HL-60 (cell line): ENCODE results near the gene ABCA4.

Experiments used
- TF ChIP-seq, protein P1 (sequence below): IDR thresholded peaks from one replicate; pipeline ENCODE4 v1.5.1; 2011; ENCODE audit warnings: low read length, control low read depth, inconsistent platforms; ENCODE audit not compliant: insufficient read depth
- TF ChIP-seq, protein P2 (sequence below): IDR thresholded peaks from 2 replicates; pipeline ENCODE4 v1.6.1; 2012; ENCODE audit warnings: low read depth; ENCODE audit not compliant: insufficient replicate concordance

- TF ChIP-seq, protein P1, sequence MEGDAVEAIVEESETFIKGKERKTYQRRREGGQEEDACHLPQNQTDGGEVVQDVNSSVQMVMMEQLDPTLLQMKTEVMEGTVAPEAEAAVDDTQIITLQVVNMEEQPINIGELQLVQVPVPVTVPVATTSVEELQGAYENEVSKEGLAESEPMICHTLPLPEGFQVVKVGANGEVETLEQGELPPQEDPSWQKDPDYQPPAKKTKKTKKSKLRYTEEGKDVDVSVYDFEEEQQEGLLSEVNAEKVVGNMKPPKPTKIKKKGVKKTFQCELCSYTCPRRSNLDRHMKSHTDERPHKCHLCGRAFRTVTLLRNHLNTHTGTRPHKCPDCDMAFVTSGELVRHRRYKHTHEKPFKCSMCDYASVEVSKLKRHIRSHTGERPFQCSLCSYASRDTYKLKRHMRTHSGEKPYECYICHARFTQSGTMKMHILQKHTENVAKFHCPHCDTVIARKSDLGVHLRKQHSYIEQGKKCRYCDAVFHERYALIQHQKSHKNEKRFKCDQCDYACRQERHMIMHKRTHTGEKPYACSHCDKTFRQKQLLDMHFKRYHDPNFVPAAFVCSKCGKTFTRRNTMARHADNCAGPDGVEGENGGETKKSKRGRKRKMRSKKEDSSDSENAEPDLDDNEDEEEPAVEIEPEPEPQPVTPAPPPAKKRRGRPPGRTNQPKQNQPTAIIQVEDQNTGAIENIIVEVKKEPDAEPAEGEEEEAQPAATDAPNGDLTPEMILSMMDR: no peak
- TF ChIP-seq, protein P2, sequence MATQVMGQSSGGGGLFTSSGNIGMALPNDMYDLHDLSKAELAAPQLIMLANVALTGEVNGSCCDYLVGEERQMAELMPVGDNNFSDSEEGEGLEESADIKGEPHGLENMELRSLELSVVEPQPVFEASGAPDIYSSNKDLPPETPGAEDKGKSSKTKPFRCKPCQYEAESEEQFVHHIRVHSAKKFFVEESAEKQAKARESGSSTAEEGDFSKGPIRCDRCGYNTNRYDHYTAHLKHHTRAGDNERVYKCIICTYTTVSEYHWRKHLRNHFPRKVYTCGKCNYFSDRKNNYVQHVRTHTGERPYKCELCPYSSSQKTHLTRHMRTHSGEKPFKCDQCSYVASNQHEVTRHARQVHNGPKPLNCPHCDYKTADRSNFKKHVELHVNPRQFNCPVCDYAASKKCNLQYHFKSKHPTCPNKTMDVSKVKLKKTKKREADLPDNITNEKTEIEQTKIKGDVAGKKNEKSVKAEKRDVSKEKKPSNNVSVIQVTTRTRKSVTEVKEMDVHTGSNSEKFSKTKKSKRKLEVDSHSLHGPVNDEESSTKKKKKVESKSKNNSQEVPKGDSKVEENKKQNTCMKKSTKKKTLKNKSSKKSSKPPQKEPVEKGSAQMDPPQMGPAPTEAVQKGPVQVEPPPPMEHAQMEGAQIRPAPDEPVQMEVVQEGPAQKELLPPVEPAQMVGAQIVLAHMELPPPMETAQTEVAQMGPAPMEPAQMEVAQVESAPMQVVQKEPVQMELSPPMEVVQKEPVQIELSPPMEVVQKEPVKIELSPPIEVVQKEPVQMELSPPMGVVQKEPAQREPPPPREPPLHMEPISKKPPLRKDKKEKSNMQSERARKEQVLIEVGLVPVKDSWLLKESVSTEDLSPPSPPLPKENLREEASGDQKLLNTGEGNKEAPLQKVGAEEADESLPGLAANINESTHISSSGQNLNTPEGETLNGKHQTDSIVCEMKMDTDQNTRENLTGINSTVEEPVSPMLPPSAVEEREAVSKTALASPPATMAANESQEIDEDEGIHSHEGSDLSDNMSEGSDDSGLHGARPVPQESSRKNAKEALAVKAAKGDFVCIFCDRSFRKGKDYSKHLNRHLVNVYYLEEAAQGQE: no peak
Measured at GRCh38 chr1:94095744-94096469, 25.0 kb downstream of the ABCA4 start.
